HG03378 (cell line): ENCODE measurements around the gene SPRTN.
"Not testable (repeated sequence)": the region's sequence is repeated elsewhere in the genome, so short reads cannot be mapped to it uniquely, and the experiment has no call there.

Experiments
- ATAC-seq: cut with Tn5 transposase; IDR thresholded peaks from one replicate; pipeline ENCODE4 v1.9.1; 2021; ENCODE audit warnings: mild to moderate bottlenecking, moderate library complexity; ENCODE audit not compliant: unreplicated experiment

Gene SPRTN

DNA sequence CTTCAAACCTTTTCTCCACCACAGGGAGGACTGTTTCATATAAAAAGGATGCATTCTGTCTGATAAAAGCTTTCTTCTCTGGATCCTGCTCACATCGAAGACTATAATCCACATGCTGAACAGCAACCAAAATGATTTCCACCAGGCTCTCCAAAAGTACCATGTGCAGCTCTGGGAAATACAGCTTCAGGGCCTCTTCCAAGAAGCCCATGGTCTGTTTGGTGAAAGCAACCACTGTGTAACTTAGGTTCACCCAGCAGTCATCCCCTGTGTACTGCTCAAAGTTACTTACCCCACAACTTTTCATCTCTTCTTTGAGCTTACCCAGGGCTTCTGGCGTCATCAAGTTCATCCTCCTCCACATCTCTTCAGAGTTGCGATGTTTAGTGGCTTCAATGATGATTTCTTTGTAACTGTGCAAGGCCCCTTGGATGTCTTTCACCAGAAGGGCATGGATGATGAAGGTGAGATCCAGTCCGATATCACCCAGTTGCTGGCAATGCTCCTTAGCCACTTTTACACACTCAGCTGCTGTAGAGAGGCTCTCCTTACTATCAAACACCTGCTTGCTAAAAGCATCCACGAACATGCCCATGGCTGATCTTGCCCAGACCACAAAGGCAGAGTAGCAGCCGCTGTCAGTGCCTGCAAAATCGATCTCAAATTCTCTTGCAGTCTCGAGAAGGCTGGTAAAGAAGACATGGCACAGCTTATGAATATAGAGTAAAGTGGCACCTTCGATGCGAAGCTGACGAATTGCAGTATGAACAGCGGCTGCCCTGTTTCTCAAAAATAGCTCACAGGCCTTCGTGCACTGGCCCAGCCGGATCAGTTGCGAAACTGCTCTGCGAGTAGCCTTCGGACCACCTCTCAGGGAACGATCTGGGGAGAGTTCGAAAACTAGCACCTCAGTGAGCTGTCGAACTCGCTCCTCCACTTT is 2.2 kb upstream of the SPRTN start:
- no peak for ATAC-seq

DNA sequence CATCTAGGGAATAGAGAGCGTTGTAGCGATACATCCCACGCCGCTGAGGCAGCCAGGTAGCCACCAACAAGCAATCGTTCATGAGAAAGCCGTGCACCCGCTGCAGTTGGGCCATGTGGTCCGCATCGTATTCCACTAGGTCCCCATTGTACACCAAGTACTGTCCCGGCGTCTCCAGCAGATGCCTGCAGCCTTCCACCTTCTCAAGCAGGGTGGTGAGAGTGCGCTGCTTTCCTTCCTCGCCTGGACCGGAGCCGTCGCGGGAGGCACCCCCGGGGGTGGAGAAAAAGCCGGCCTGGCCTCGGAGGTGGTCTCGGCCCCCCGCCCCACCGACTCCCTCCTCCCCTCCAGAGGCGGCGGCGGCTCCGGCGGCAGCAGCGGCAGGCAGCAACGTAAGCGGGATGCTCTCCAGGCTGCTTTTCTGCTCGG is 1.0 kb upstream of the SPRTN start:
- ATAC-seq: peak; percentile 0

DNA sequence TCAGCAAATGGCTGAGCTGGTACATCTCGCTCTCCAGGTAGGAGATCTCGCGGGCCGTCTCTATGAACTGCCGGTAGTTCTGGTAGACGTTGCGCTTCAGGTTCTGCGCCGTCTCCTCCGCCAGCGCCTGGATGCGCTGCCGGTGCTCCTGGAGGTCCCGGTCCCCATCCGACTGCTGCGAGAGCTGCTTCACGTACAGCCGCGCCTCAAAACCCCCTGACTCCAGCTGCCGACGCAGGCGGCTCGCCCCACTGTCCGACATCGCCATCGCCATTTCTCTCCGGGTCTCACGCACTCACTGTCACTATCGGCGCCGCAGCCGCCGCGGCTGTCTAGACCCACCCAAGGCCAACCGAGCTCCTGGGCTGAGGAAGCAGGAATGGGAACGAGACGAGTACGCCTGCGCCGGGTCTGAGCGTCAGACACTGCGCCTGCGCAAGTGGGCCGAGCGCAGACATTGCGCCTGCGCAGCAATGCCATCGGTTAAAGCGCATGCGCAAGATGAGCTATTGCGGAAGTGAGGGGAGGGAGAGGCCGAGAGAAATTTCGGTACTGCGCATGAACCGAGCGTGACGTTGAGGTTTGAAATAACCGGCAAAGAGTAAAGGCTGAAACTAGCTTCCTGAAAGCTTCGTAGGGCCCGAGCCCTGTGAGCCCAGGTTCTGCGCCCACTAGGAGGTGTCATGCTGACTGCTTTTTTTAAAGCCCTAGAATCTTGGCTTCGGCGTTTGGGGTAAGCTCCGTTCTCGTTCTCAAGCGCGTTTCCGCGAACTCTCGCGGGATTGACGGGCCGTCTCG is 422 bp upstream of the SPRTN start, which contains the start of gene EXOC8:
EXOC8 (minus strand) TSS at position 381 of the 798 bp plus-strand sequence; CDS start at position 274, 107 bp downstream.
- ATAC-seq: peak; percentile 78

DNA sequence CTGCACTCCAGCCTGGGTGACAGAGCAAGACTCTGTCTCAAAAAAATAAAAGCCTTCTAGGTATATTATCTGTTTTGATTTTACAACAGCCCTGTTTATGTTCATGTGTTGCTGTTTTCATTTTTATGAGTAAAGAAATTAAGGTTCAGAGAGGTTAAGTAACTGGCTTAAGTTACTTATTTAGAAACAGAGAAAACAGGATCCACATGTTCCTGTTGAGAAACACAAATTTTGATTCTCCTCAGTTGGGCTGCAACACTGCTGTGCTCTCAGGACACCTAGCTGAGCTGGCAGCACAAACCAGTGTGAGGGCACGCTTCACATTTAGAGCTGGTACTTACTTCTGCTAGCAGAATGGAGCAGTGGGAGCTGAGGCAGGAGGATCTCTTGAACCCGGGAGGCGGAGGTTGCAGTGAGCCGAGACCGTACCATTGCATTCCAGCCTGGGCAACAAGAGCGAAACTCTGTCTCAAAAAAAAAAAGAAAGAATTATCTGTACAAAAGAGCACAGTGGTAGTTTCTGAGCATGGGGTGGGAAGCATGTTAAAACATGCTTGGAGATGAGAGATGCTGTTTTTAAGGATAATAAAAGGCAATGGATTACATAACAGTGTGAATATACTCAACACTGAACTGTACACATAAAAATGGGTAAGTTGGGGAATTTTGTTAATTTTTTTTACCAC is 2.4 kb downstream of the SPRTN start:
- no peak for ATAC-seq

DNA sequence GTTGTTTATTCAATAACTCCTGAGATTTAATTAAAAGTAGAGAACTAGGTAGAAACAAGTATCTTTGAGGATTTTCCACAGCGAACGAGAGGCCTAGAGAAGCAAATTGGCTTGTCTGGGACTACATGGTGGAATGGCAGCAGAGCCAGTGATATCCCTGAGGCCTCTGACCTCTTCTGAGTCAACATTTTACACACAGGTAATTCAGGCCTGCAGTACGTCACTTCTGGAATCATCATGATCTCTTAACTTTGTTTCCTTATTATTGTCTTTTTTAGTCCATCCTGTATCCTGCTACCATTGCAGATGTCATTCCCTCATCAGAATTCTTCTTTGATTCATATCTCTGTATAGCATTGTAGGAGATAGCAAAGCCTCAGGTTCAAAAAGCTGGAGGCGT is 9.9 kb downstream of the SPRTN start:
- ATAC-seq: no peak

DNA sequence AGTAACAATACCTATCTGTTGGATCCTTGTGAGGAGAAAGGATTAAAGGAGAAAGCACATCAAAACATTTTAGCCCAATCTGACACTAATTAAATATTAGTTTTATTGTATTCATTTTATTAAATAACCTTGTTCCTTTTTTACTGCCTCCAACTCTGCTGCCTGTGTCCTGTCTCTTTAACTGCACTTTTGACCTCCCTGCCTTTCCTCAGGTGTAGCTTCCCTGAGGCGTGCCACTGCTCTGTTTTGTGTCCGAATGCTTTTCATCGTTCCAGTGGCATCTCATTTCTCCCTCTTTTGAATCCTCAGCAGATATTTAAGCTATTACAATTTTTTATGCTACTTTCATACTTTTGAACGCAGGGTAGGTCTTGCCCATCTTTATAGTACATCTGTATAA is 10.3 kb downstream of the SPRTN start:
- ATAC-seq: no peak

DNA sequence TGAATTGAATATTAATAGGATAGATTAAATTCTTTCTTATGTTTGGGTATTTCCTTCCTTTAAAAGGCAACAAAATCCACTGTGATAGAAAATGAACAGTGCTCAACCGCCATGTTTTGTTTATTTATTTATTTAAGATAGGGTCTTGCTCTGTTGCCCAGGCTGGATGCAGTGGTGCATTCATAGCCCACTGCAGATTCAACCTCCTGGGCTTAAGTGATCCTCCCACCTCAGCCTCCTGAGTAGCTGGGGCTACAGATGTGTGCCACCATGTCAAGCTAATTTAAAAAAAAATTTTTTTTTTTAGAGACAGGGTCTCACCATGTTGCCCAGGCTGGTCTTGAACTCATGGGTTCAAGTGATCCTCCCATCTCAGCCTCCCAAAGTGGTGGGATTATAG is 10.8 kb downstream of the SPRTN start:
- ATAC-seq: not testable (repeated sequence)

DNA sequence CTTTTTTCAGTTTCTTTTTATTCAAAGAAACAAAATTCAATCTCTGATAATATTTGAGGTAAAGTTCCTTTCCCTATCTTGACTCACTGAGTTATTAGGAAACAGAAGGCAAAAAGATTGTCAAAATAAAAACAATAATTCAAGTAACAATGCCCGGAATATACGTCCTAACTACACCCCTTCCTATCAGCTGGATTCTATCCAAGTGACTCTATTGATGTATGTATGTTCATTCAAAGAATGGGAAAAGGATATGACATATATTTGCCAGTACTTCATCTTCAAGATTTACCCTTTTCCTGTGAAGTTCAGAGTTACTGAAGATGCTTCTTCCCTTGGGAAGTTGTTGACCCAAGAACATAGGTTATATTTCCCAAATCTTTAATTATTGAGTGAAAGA is 13.7 kb downstream of the SPRTN start:
- ATAC-seq: no peak

DNA sequence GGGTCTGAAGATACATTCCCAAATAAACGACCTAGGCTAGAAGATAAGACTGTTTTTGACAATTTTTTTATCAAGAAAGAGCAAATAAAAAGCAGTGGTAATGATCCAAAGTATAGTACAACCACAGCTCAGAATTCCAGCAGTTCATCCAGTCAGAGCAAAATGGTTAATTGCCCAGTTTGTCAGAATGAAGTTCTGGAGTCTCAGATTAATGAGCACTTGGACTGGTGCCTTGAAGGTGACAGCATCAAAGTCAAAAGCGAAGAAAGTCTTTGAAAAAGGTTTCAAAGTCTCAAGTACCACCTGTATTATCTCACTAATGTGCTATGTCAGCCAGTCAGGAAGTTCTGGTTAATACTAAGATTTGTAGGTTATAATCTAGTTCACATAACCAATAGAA is 15.0 kb downstream of the SPRTN start:
- no peak for ATAC-seq

DNA sequence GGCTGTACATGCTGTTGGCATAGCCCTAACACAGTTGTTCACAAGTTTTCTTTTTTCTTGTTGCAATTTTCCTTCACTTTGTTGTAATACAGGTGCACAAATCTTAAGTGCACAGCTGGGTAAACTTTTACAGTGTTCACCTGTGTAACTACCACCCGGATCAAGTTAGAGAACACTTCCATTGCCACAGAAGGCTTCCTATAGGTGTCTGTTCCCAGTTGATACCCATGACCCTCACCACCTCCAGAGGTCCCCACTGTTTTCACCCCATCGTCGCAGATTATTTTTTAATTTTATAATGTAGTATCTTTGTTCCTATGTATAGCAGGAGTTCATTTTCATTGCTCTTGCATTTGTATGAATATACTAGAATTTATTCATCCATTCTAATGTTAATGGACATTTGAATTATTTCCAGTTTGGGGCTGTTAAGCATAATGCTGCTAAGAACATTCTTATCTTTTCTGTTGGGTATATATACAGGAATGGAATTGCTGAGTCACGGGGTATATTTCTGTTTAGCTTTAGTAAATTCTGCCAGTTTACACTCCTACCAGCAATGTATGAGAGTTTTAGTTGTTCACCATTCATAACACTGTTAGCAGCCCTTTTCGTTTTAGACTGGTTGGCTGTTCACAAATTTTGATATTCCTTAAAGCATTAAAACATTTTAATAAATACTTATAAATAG is 16.4 kb downstream of the SPRTN start:
- ATAC-seq: no peak

DNA sequence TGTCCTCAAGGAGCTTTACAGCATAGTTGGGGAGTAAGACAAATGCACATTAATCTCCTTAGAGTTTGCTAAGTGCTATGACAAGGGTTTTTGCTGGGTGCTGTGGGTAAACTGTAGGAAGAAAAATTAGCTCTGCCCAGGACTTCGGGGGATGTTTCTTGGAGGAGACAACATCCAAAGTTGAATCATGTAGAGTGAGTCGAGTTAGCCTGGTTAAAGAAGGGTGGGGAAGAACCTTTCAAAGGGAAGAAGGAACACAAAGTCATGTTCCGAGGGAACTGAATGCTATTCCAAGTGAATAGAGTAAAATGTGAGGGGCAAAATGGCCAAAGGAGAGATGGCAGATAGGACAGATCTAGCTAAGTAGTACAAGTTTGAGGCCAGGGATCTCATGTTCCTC is 17.1 kb downstream of the SPRTN start:
- ATAC-seq: no peak

DNA sequence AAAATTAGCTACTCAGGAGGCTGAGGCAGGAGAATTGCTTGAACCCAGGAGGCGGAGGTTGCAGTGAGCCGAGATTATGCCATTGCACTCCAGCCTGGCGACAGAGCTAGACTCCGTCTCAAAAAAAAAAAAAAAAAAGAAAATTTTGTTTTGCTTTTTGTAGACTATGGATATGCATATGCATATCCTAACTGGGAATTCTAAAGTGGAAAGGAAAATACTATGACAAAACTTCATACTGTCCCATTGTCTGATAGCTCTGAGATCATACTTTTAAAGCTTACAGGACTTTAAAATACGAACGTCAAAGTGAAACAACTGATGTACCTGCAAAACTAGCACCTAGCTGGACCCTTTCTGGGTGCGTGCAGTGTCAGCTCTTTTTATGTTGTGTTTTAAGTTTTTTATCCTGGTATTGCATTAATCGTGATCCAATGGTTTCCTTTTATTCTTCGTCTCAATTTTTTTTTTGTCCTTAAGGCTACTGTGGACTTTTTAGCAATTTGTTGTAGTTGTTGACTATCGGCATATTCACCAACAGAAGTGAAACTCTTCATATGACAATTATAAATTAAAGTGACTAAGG is 19.2 kb downstream of the SPRTN start:
- ATAC-seq: no peak

DNA sequence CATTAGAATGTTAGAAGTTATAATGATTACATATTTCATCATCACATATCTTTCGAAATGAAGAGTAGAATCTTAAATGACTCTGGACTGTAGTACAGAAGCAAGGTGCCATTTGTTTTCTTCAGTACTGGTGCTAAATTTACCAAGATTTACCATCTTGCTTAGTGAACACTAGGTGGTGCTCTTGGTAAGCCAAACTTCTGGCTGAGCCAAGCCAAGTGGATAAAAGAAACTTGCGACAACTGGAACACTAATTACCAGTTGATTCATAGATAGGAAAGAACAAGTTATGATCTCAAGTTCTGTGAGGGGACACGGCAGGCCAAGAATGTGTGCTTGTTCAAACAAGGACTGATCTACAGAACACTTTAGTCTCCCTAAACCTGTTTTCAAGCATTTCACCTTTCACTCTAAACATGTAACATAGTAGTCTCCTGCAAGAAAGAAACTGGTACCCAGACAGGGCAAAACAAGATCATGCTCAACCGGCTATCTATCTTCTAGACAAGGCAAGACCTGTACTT is 19.8 kb downstream of the SPRTN start:
- ATAC-seq: peak; percentile 68

DNA sequence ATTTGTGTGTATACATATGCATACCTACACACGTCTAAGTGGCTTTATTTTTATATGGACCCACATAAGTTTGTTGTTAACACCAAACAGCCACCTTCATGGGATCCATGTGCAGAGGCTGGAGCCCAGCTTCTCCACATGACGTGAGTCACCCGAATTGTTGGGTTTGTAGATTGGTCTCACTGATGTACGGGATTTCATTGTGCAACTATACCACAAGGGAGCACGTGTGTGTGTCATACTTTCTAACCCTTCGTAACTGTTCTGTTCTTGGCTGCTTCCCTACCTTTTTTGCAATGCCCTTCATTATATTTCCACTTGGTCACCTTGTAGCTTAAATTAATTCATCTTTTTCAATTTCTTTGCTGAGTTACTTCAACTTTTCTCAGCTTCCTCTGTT is 21.0 kb downstream of the SPRTN start:
- no peak for ATAC-seq

DNA sequence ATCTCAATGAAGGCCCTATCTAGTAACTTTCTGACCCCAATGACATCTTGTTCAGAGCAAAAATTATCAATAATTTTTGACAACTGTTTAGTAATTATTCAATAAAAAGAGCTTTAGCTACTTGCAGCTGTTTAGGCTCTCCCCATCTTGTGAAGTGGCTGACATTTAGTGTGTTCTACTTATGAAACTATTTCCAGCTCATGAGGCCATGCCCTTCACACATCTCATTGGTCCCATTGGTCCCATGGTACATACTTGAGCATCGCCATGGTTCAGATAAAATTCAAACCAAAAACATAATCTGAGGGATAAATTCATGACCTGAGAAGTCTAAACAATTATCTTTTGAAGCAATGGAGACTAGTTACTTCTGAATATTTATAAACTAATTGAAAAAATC is 24.2 kb downstream of the SPRTN start:
- ATAC-seq: no peak

DNA sequence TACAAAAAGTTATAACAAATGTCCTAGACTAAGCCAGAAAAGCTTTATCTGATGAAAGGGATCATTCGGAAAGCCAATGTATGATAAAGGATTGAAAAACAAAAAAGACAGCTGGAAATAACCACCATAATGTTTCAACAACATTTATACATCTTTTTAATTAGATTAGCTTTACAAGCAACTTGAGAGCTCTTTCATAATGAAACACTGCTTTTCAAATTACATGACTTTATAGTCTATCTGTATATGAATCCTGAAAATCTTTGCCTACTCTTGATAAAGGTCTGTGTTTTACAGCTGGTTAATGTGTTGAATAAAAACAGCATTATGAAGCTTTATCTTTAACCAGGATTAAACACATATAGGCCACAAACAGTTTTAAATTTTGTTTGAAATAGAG is 25.5 kb downstream of the SPRTN start:
- no peak for ATAC-seq

DNA sequence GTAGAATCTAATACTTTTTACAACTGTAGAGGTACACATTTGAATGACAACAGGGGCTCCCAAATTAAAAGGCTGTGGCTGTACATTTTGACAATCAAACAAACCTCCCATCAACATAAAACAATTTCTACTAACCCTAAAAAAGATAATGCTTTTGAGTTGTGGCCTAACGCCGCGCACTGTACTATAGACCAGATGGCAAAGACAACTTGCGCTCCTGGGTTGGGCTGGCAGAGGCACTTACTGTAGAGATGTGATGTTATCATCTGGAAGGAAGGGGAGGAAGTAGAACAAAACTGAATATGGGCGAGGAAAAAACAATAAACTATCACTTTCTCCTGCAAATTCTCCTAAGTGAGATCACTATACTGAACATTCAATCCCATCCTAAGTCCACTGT is 26.1 kb downstream of the SPRTN start:
- ATAC-seq: no peak

DNA sequence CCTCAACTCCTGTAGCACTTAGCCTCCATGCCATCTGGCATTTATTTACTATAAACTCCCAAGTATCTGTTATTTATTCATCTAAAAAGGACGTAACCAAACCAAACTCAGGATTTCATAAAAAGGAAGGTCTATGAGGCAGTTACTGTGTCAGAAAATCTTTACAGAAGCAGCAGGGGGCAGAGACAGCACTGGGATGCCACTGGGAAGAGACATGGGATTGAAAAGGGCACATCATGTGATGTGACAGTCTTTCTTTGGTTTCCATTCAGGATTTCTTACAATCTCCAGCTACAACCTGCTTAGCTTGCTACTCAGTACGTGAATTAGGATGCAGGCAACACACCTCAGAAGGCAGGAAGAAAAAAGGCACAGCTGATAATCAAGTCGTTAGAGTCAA is 31.2 kb downstream of the SPRTN start:
- no peak for ATAC-seq

DNA sequence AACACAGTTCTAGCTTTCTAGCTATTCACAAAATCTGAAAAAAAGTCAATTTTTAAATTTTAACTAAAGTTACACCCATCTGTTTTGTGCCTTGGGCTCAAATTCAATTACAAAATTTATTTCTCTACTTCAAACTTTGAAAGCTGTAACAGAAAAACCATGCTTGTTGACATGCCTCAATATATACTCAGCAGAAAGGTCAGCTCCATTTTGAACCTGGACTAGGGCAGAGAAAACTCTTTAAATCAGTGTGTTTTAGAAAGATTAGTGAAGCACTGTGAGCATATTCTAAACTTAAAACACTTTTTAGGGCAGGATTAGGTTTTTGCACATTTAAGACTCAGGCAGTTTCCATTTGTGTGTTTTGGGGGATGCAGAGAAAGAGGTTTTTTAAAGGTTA is 34.4 kb downstream of the SPRTN start:
- no peak for ATAC-seq

DNA sequence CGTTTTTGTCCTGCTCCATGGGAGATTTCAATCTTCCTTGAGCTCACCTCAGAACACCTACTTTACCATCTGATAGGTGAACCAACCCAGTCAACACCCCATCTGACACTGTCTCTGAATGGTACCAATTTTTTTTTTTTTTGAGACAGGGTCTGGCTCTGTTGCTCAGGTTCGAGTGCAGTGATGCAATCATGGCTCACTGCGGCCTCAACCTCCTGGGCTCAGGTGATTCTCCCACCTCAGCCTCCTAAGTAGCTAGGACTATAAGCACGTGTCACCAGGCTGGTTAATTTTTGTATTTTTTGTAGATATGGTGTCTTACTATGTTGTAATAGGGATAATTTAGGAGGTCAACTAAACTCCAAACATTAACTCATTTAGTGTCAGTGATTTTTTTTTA is 36.3 kb downstream of the SPRTN start:
- ATAC-seq: no peak
